Inflammatory macrophage treated with lipopolysaccharide for 1 hour (primary cell): Measurements from ENCODE around the gene MADD.
A peak's percentile ranks its signal among the peaks of the same experiment; 100 is the strongest.
"Not testable (repeated sequence)": the region's sequence is repeated elsewhere in the genome, so short reads cannot be mapped to it uniquely, and the experiment has no call there.

Experiments
- DNase-seq, 2 donors: peaks; one replicate each; pipeline ENCODE4 v3.0.0-alpha.2; 2020 to 2022

The MADD gene

DNA sequence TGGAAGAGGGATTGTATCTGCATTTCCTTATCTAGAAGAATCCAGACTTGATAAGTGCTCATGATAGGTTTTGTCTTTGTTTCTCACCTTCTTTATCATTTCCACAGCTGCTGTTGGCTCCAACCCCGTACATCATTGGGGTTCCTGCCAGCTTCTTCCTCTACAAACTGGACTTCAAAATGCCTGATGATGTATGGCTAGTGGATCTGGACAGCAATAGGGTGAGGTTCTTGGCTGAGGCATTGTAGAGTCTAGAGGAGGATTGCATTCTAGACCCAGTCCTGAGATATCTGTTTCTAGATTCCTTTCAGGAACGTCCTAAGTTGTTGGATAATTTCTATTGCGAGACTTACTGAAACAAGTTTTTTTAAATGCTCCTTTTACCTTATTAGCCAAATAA is 8.1 kb downstream of the MADD start:
- no peak for DNase-seq

DNA sequence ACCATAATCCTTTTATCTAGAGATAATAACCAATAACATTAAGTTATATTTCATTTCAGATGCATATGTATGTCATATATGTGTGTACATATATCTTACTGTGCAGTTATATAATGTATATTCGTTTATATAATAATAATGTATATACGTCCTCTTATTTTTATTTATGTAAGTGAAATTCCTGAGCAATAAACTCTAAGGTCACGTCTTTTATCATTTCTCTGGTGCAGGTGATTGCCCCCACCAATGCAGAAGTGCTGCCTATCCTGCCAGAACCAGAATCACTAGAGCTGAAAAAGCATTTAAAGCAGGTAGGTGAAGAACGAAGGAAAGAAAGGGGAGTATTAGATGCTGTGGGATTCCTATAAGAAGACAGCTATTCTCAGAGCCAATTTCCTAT is 8.8 kb downstream of the MADD start:
- no peak for DNase-seq

- DNase-seq, result no peak
These were observed 10.2 kb downstream of the MADD start for GRCh38 chr11:47280099-47280498.

GRCh38 chr11:47280860-47281259 is 10.9 kb downstream of the MADD start:
- no peak for DNase-seq

DNA sequence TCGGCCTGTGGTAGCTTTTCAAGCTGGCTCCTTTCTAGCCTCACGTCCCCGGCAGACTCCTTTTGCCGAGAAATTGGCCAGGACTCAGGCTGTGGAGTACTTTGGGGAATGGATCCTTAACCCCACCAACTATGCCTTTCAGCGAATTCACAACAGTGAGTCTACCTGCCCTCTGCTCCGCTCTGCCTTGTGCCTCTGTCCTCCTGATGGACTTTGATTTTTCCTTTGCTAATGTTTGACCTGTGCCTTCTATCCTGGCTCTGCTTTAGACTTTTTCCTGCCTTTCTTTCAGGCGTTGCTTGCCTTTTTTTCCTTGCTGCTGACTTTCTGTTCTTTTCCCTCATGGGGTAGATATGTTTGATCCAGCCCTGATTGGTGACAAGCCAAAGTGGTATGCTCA is 12.5 kb downstream of the MADD start:
- no peak for DNase-seq

GRCh38 chr11:47284151-47284550 is 14.2 kb downstream of the MADD start:
- no peak for DNase-seq

GRCh38 chr11:47285969-47286770 is 16.2 kb downstream of the MADD start:
- no peak for DNase-seq

GRCh38 chr11:47288066-47288465 is 18.1 kb downstream of the MADD start:
- no peak for DNase-seq

- no peak for DNase-seq
These were observed 19.9 kb downstream of the MADD start for GRCh38 chr11:47289856-47290255.

GRCh38 chr11:47295385-47295784 is 25.5 kb downstream of the MADD start:
- DNase-seq, result no peak

DNA sequence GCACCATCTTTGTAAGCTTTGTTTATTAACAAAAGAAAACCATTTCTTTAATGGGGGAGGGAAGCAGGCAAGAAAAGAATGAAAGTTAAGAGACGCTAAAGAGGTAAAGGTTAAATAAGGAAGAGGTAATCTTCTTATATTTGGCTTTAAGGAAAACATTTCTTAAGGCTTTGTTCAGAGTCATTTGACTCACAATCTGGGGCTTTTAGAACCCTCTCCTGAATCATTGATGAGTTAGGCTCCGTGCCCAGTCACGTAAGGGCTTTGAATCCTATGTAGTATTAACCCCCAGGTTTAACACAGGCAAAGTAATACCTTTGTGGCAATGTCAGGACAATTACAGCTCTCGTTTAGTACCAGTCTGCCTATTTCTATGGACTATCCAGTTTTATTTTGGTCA is 26.1 kb downstream of the MADD start:
- no peak for DNase-seq

DNA sequence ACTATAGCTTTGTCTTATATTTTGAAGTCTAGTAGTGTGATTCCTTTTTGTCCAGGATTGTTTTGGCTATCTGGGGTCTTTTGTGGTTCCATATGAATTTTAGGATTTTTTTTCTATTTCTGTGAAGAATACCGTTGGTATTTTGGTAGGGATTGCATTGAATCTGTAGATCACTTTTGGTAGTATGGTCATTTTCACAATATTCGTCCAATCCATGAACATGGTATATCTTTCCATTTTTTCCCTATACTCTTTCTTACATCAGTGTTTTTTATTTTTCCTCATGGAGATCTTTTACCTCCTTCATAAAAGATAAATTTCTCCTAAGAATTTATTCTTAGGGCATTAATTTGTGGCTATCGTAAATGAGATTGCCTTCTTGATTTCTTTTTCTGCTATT is 29.1 kb downstream of the MADD start:
- no peak for DNase-seq

GRCh38 chr11:47302853-47303252 is 32.9 kb downstream of the MADD start:
- DNase-seq, result no peak

DNA sequence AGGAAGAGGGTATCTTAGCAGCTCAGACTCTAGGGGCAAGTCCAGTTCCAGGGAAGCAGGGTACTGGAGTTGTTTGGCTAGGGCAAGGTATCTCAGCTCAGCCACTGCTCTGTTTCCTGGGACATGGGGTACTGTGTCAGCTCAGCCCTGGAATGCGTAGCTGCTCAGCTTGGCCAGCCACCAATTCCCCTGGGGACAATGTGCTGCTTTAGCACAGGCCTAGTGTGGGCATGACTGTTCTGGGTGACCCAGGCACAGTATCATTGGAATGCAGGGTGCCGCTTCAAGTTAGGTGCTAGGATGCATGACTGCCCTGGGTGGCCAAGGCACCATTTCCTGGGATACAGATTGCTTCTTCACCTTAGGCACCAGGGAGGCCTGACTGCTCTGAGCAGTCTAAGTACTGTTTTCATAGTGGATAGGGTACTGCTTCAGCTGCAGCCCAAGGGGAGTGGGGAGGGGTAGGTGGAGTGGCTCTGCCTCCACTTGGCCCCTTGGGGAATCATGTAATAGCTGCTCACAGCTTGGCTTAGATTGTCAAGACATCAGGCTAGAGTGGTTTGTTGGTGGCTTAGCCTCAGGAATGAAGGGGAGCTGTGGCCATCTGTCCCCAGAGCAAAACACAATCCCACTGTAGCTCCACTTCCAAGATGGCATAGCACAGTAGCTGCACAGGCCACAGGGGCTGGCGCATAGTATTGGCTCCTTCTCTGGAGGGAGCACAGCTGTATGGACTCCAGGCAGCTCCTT is 36.0 kb downstream of the MADD start:
- DNase-seq, result no peak

- no peak for DNase-seq
These were observed 36.5 kb downstream of the MADD start for GRCh38 chr11:47306484-47306844.

GRCh38 chr11:47308050-47308823 is 38.3 kb downstream of the MADD start:
- DNase-seq, result no peak

- DNase-seq, result no peak
These were observed 45.1 kb downstream of the MADD start for GRCh38 chr11:47314992-47315391.

- not testable (repeated sequence) for DNase-seq
These were observed 46.6 kb downstream of the MADD start for GRCh38 chr11:47316501-47316900.

DNA sequence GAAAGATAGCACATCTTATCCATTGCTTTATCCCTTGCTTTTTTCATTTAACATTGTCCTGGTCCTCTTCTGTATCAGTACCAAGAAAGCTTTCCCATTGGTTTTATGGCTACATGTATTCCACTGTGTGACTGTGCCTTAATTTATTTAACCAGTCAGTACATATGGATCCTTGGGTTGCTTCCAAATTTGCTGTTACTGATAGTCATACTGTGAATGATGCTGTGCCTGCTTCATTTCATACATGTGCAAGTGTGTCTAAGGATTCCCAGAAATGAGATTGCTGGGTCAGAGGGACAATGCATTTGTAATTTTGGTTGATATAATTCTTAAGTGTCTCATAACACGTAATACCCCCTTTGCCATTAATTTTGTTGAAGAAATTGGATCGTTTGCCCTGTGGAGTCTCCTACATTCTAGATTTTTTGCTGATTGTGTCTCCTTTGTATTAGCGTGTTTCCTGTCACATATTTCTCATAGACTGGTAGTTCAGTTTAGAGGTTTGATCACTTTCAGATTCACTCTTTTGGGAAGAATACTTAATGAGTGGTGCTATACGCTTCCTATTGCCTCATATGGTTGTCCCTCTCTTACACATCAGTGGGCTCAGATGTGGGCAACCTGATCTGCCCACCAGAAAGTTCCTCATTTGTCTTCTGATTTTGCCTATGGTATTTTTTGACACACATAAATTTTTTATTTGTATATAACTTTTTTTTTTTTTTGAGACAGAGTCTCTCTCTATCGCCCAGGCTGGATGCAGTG is 47.3 kb downstream of the MADD start:
- DNase-seq, result peak; percentile 5 to 24

- DNase-seq, result no peak
These were observed 48.2 kb downstream of the MADD start for GRCh38 chr11:47318166-47318565.

GRCh38 chr11:47324520-47324919 is 54.6 kb downstream of the MADD start:
- no peak for DNase-seq

DNA sequence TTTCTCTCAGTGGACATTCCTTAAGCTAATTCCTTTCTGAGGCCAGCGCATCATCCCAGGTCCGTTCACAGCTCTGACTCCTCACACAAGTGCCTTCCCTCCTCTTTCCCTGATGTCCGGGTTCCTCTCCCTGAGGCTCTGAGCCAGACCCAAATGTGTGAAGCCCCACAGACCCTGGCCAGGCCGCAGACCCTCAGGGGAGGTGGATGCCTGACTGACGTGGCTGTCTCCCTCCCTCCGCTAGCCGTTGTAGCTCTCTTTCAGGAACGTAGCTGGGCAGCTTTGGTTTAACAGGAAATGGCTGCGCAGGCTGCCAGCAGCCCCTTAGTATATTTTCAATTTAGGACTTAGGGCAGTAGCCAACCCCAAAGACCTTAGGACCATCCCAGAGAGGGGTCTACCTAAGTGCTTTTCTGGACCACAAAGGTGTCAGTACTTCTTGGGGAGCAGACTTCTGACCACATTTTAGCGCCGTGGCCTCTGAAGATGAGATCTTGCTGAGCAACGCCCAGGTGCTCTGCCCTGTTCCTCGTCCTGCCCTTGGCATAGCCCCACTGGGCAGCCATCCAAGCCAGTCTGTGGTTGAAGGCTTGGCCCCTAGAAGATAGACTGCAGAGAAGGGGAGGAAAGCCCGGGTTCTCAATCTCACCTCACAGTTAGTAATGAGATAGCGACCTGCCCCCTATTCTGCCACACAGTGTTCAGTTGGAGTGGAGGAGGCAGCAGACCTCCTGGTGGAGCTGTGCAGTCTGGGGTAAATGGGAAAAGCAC is 55.5 kb downstream of the MADD start:
- DNase-seq, result no peak
